GM12878 (cell line): ENCODE measurements around the gene GSPT1. TPM values are rescaled to one million over a fixed set of nuclear protein-coding genes. Genes with fewer than 3 reads are reported as not detected.

Experiments used
- ATAC-seq: fragments of 200-7000 bp; cut with Tn5 transposase; 3 replicates; pipeline ENCODE4 v1.9.1; 2020; ENCODE audit warnings: mild to moderate bottlenecking, moderate library complexity
- BruUV-seq: library from RNA; stranded (reverse); fragments of 400-500 nt; replicated peaks from 2 replicates; lab custom pipeline; 2021; lab: Mats Ljungman, UMichigan
- CTCF ChIA-PET: fragments of 300-600 bp; sonication (Branson Sonifier 250); formaldehyde crosslinking; extraction: SDS; loops from one replicate; lab custom pipeline; 2021; ENCODE audit warnings: inconsistent platforms; lab: Yijun Ruan, JAX
- POLR2A ChIA-PET: fragments of 350-600 bp; formaldehyde crosslinking; extraction: SDS; loops from one replicate; lab custom pipeline; 2021; ENCODE audit warnings: inconsistent platforms; lab: Charles Lee
- RAD21 ChIA-PET: fragments of 300-600 bp; sonication (Branson Sonifier 250); formaldehyde crosslinking; loops from one replicate; lab custom pipeline; 2023; ENCODE audit warnings: antibody characterized with exemption; ENCODE audit not compliant: unreplicated experiment; lab: Charles Lee
- SMC1A ChIA-PET: fragments of 300-600 bp; sonication (Branson Sonifier 250); formaldehyde crosslinking; loops from one replicate; lab custom pipeline; 2023; ENCODE audit not compliant: unreplicated experiment, uncharacterized antibody; lab: Charles Lee
- DNase-seq: peaks from one replicate; pipeline ENCODE4 v3.0.0-alpha.2; 2011; ENCODE audit warnings: low read depth, low spot score
- FAIRE-seq: peaks from 3 replicates; lab custom pipeline; 2011; peaks lifted over from hg19 to GRCh38; lab: Jason Lieb, UNC
- H2AFZ ChIP-seq: 2 replicates; pipeline ENCODE4 v1.6.0; 2011; ENCODE audit warnings: low read depth, low read length, control low read depth; ENCODE audit not compliant: control insufficient read depth
- H3K27ac ChIP-seq: 2 replicates; pipeline ENCODE4 v1.5.1; 2011; ENCODE audit warnings: control low read depth; ENCODE audit not compliant: control insufficient read depth, insufficient read depth
- H3K27me3 ChIP-seq, 2 experiments: replicated peaks in 1 of 2; 2 replicates each; pipeline versions ENCODE4 v1.6.0 to v1.6.1; 2011; ENCODE audit warnings: low read length in 1 of 2; ENCODE audit not compliant: control insufficient read depth in 2 of 2, insufficient read depth in 2 of 2
- H3K36me3 ChIP-seq, 2 experiments: 2 replicates each; pipeline ENCODE4 v1.5.1; 2011; ENCODE audit warnings: low read length in 1 of 2; ENCODE audit not compliant: control insufficient read depth in 2 of 2, insufficient read depth in 2 of 2
- H3K4me1 ChIP-seq: 2 replicates; pipeline ENCODE4 v1.6.1; 2011; ENCODE audit warnings: mild to moderate bottlenecking, low read length, moderate library complexity, mixed read lengths; ENCODE audit not compliant: control insufficient read depth, insufficient read depth
- H3K4me2 ChIP-seq: 2 replicates; pipeline ENCODE4 v1.6.0; 2011; ENCODE audit warnings: control low read depth; ENCODE audit not compliant: control insufficient read depth, insufficient read depth
- H3K4me3 ChIP-seq: fragments of 200-600 bp; sonication (generic); 2 replicates; pipeline ENCODE4 v1.5.1; 2016
- H3K79me2 ChIP-seq: 2 replicates; pipeline ENCODE4 v1.6.0; 2011; ENCODE audit warnings: low read length; ENCODE audit not compliant: control insufficient read depth, insufficient read depth
- H3K9ac ChIP-seq: 2 replicates; pipeline ENCODE4 v1.8.0; 2011; ENCODE audit warnings: low read length, control low read depth, mixed read lengths; ENCODE audit not compliant: control insufficient read depth, insufficient read depth
- H3K9me3 ChIP-seq: replicated peaks from 3 replicates; pipeline ENCODE4 v1.5.1; 2011; ENCODE audit warnings: mild to moderate bottlenecking, low read length; ENCODE audit not compliant: control insufficient read depth, insufficient read depth
- H4K20me1 ChIP-seq: 2 replicates; pipeline ENCODE4 v1.6.0; 2011; ENCODE audit not compliant: control insufficient read depth, insufficient read depth
- WGBS: methylation state at CpG from one replicate; pipeline ENCODE4 v1.1.6; 2016; ENCODE audit warnings: low lambda C conversion rate; ENCODE audit not compliant: insufficient replicate concordance, insufficient coverage; ENCODE audit errors: missing lambda C conversion rate; 5-methylcytosine and 5-hydroxymethylcytosine counted together
- in situ Hi-C: fragments of 300-500 bp; cut with MboI; formaldehyde crosslinking; loops from 9 replicates; pipeline ENCODE4 v1.14.3; 2018; ENCODE audit warnings: mixed read lengths
- intact Hi-C: fragments of 100-400 bp; cut with micrococcal nuclease; formaldehyde crosslinking; loops from one replicate; pipeline ENCODE4 v1.14.2; 2022; ENCODE audit not compliant: unreplicated experiment
- polyA plus RNA-seq, 11 experiments: library from polyadenylated mRNA; depleted of rRNA in 4 of 11; unstranded in 6 of 11; stranded (reverse) in 5 of 11; fragments of >200 nt; fragmentation: Nextera tagmentation in 4 of 11; fragmentation: Illumina TruSeq in 1 of 11; extraction: Ambion mirVana in 4 of 11; extraction: Trizol in 1 of 11; gene quantifications; 1 replicate in 1 of 11; 2 replicates in 10 of 11; pipeline versions ENCODE4 v1.2.1 to v1.2.3, GENCODE V29; 2011 to 2016; ENCODE audit warnings: inconsistent platforms in 2 of 11, missing spikeins in 2 of 11, low read depth in 1 of 11
- total RNA-seq, 4 experiments: library from RNA; depleted of rRNA in 3 of 4; stranded (reverse); fragments of >200 nt in 3 of 4; fragmentation: Illumina TruSeq in 1 of 4; extraction: Trizol in 1 of 4; gene quantifications; 2 replicates each; pipeline versions ENCODE4 v1.2.1 to v1.2.3, GENCODE V29; 2013 to 2021
- TF ChIP-seq, protein P1 (sequence below): fragments of 450-650 bp; IDR thresholded peaks from 2 replicates; pipeline ENCODE4 v1.6.1; 2016; ENCODE audit warnings: mild to moderate bottlenecking
- TF ChIP-seq, protein P2 (sequence below): fragments of 450-650 bp; IDR thresholded peaks from 2 replicates; pipeline ENCODE4 v1.6.1; 2016; ENCODE audit warnings: mild to moderate bottlenecking

The GSPT1 gene
- total and polyA plus RNA-seq, 10 of the 15 experiments (the other 5 are each of a cell fraction or from before 2014, with no cell fraction given) = 46.7 to 181 (median 99.6) TPM

DNA sequence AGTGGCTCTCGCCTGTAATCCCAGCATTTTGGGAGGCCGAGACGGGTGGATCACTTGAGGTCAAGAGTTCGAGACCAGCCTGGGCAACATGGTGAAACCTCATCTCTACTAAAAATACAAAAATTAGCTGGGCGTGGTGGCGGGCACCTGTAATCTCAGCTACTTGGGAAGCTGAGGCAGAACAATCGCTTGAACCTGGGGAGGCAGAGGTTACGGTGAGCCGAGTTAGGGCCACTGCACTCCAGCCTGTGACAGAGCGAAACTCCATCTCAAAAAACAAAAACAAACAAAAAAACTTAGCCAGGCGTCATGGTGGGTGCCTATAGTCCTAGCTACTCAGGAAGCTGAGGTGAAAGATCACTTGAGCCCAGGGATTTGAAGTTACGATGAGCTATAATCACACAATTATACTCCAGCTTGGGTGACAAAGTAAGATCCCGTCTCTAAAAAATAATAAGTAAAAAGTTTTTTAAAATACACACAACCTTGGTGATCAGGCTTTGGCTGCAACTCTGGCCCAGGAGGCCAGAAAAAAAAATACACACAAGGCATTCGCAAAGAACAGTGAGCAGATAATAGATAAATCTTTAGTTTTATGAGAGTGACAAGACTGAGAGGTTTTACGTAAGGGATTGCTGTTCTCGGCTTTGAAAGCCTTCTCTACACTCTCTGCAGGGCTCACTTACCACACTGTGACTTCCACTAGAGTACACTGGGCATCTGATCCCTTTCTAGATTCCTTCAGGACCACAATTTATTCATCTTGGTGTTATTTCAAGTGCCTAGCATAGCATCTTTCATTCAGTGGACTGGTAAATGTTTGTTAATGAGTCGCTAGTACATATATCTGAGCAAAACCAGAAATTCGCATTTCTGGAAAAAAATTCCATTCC, 5.9 kb downstream of the GSPT1 start:
- Histone ChIP-seq H3K4me1 (peaks cover 20% of the 10 kb centered on the region; the same call in 1 of the 2 replicates), H3K27ac (peak overlapping the region; percentile 10), H3K9me3 (no peaks in the 10 kb centered on the region), H3K4me3 (peak overlapping the region; percentile 42; the same call in 1 of the 2 replicates), H3K4me2 (peak overlapping the region; percentile 84), H3K79me2 (peaks cover 91% of the 10 kb centered on the region), H4K20me1 (no peaks in the 10 kb centered on the region; the same call in none of the 2 replicates), H2AFZ (no peak overlapping the region), H3K9ac (peak overlapping the region; percentile 30; the same call in 1 of the 2 replicates), H3K36me3 (peaks cover 3 to 6% of the 10 kb centered on the region in 2 experiments; a peak in 3 of 4 replicates), H3K27me3 (no peaks in the 10 kb centered on the region)
- FAIRE-seq = peak; percentile 35
- intact Hi-C loops = loop anchor here (5.0 kb wide), 1 partner anchor 57 kb away; the partner anchor contains the start of gene TNFRSF17
- POLR2A ChIA-PET = no interaction called here
- TF ChIP-seq, protein P1, sequence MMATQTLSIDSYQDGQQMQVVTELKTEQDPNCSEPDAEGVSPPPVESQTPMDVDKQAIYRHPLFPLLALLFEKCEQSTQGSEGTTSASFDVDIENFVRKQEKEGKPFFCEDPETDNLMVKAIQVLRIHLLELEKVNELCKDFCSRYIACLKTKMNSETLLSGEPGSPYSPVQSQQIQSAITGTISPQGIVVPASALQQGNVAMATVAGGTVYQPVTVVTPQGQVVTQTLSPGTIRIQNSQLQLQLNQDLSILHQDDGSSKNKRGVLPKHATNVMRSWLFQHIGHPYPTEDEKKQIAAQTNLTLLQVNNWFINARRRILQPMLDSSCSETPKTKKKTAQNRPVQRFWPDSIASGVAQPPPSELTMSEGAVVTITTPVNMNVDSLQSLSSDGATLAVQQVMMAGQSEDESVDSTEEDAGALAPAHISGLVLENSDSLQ = no peak
- TF ChIP-seq, protein P2, sequence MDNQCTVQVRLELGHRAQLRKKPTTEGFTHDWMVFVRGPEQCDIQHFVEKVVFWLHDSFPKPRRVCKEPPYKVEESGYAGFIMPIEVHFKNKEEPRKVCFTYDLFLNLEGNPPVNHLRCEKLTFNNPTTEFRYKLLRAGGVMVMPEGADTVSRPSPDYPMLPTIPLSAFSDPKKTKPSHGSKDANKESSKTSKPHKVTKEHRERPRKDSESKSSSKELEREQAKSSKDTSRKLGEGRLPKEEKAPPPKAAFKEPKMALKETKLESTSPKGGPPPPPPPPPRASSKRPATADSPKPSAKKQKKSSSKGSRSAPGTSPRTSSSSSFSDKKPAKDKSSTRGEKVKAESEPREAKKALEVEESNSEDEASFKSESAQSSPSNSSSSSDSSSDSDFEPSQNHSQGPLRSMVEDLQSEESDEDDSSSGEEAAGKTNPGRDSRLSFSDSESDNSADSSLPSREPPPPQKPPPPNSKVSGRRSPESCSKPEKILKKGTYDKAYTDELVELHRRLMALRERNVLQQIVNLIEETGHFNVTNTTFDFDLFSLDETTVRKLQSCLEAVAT = peak; percentile 91
- SMC1A ChIA-PET = no interaction called here
- WGBS = 88% methylated on average over 18 of the region's 18 CpGs
- CTCF ChIA-PET = no interaction called here
- in situ Hi-C loops = no loop called here
- DNase-seq = no peak
- RAD21 ChIA-PET = no interaction called here
- BruUV-seq = no TSS peak
- no peak for ATAC-seq
